Nephron progenitor cell (in vitro differentiated cells): ENCODE measurements around the gene GRAMD2B.
A peak's percentile ranks its signal among the peaks of the same experiment; 100 is the strongest.
"Not testable (repeated sequence)": the region's sequence is repeated elsewhere in the genome, so short reads cannot be mapped to it uniquely, and the experiment has no call there.

ENCODE experiments used
- DNase-seq: peaks from one replicate; pipeline ENCODE4 v3.0.0; 2021
- H3K27ac Mint-ChIP-seq: 2 replicates; pipeline ENCODE4 v1.8.0; 2021; ENCODE audit warnings: mild to moderate bottlenecking, moderate library complexity, mixed read lengths
- H3K27me3 Mint-ChIP-seq: 2 replicates; pipeline ENCODE4 v1.8.0; 2021; ENCODE audit warnings: mild to moderate bottlenecking, low read depth, mixed read lengths; ENCODE audit not compliant: poor library complexity
- H3K36me3 Mint-ChIP-seq: 2 replicates; pipeline ENCODE4 v1.8.0; 2021; ENCODE audit warnings: low read depth, mixed read lengths
- H3K4me1 Mint-ChIP-seq: 2 replicates; pipeline ENCODE4 v1.8.0; 2021; ENCODE audit warnings: mixed read lengths
- H3K4me3 Mint-ChIP-seq: 2 replicates; pipeline ENCODE4 v1.8.0; 2021; ENCODE audit warnings: mild to moderate bottlenecking, moderate library complexity, mixed read lengths
- H3K9me3 Mint-ChIP-seq: 2 replicates; pipeline ENCODE4 v1.8.0; 2021; ENCODE audit warnings: mild to moderate bottlenecking, moderate library complexity, mixed read lengths
- CTCF ChIP-seq: fragments of 200-600 bp; sonication (generic); IDR thresholded peaks from 2 replicates; pipeline ENCODE4 v1.5.0; 2021; ENCODE audit warnings: antibody characterized with exemption

Gene GRAMD2B

GRCh38 chr5:126469536-126470316 lies 46.5 kb downstream of the GRAMD2B start:
- Mint-ChIP-seq H3K36me3 (peaks cover 15% of the 10 kb centered on the region), H3K27ac (no peak overlapping the region), H3K9me3 (no peaks in the 10 kb centered on the region), H3K4me1 (peaks cover 17% of the 10 kb centered on the region), H3K27me3 (peaks cover 6% of the 10 kb centered on the region), H3K4me3 (no peak overlapping the region)
- no peak for TF ChIP-seq CTCF
- DNase-seq = no peak

GRCh38 chr5:126470529-126470928 lies 47.3 kb downstream of the GRAMD2B start:
- H3K9me3 Mint-ChIP-seq, H3K27ac Mint-ChIP-seq, H3K4me3 Mint-ChIP-seq, DNase-seq, H3K27me3 Mint-ChIP-seq: not testable (repeated sequence)
- Mint-ChIP-seq H3K36me3 (peaks cover 19% of the 10 kb centered on the region), H3K4me1 (peaks cover 14% of the 10 kb centered on the region)

GRCh38 chr5:126471247-126471646 lies 48.0 kb downstream of the GRAMD2B start:
- H3K4me1 Mint-ChIP-seq = peaks cover 14% of the 10 kb centered on the region
- peaks cover 21% of the 10 kb centered on the region for H3K36me3 Mint-ChIP-seq
- H3K4me3 Mint-ChIP-seq = no peak overlapping the region
- H3K27ac Mint-ChIP-seq = no peak overlapping the region
- H3K27me3 Mint-ChIP-seq = peaks cover 4% of the 10 kb centered on the region
- H3K9me3 Mint-ChIP-seq = no peaks in the 10 kb centered on the region
- TF ChIP-seq CTCF = no peak
- DNase-seq = no peak

DNA sequence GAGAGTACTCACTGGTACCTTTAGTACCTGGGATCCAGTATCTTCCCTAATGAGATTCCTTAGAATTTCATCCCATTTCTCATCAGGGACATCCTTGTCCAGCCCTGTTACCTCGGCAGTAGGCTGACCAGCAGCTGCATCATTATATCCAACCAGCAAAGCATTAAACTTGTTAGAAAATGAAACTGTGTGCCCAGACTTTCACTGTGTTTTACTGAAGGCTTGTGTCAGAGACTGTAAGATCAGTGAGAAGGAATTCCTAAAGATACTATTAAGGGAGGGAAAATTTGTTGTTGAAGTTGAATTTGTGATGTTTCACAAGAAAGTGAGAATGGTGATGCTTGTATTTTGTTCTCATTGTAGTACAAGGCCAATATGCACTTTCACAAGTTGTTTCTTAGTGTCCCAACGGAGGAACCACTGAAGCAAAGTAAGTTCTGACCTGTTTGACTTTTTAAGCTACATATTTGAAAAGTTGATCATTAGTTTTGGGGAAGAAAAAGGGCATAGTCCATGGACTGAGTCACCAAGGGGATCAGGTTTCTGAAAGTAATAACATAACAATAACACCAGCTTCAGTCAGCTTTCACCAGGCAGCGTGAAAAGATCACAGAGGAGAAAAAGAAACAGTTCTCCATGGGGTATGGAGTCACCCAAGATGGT lies 48.8 kb downstream of the GRAMD2B start:
- Mint-ChIP-seq H3K36me3 (peaks cover 16% of the 10 kb centered on the region), H3K27me3 (peaks cover 3% of the 10 kb centered on the region), H3K27ac (peak overlapping the region; percentile 2), H3K4me1 (peaks cover 14% of the 10 kb centered on the region), H3K4me3 (no peak overlapping the region), H3K9me3 (no peaks in the 10 kb centered on the region)
- DNase-seq = no peak
- no peak for TF ChIP-seq CTCF

DNA sequence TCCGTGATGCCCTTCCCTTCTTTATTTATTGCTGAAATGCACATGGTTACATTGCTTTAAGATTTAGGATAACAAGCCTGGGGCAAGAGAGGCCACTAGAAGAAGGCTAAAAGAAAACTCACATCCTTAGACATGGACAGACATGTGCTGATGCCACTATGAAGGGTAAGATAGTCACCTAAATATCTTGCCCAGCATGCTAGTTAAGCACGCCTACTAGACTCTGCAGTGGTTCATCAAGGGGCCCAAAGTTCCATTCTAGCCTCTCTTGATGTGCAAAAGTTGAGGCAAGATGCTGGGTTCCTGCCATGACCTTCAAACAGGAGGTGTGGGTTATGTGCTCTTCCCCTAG lies 49.3 kb downstream of the GRAMD2B start:
- Mint-ChIP-seq H3K27ac (peak overlapping the region; percentile 2), H3K9me3 (no peaks in the 10 kb centered on the region), H3K27me3 (peaks cover 3% of the 10 kb centered on the region), H3K36me3 (peaks cover 16% of the 10 kb centered on the region), H3K4me1 (peaks cover 17% of the 10 kb centered on the region), H3K4me3 (no peak overlapping the region)
- DNase-seq = no peak
- no peak for TF ChIP-seq CTCF

GRCh38 chr5:126477294-126478117 lies 54.3 kb downstream of the GRAMD2B start:
- peaks cover 32% of the 10 kb centered on the region for H3K4me1 Mint-ChIP-seq

More at GRCh38 chr5:126477294-126478117, 54.3 kb downstream of the GRAMD2B start:
- TF ChIP-seq CTCF = no peak
- no peaks in the 10 kb centered on the region for H3K9me3 Mint-ChIP-seq
- H3K36me3 Mint-ChIP-seq = peaks cover 25% of the 10 kb centered on the region
- DNase-seq = no peak
- peak overlapping the region; percentile 18 for H3K27ac Mint-ChIP-seq
- no peak overlapping the region for H3K4me3 Mint-ChIP-seq
- H3K27me3 Mint-ChIP-seq = peaks cover 7% of the 10 kb centered on the region
